Urinary bladder (tissue), 4 donors: ENCODE data around the gene TNFSF13. TPM values are rescaled to one million over a fixed set of nuclear protein-coding genes. Genes with fewer than 3 reads are reported as not detected.

ENCODE experiments used
- DNase-seq: peaks from one replicate; pipeline ENCODE4 v3.0.0-alpha.2; 2015; ENCODE audit errors: extremely low spot score
- H3K27ac ChIP-seq: one replicate; pipeline ENCODE4 v1.5.1; 2013; ENCODE audit warnings: low read depth, mild to moderate bottlenecking, moderate library complexity
- H3K36me3 ChIP-seq: one replicate; pipeline ENCODE4 v1.6.1; 2013; ENCODE audit warnings: mild to moderate bottlenecking, moderate library complexity; ENCODE audit not compliant: insufficient read depth
- H3K4me1 ChIP-seq: one replicate; pipeline ENCODE4 v1.6.1; 2013; ENCODE audit warnings: mild to moderate bottlenecking, moderate library complexity; ENCODE audit not compliant: insufficient read depth
- H3K4me3 ChIP-seq: one replicate; pipeline ENCODE4 v1.5.1; 2013; ENCODE audit warnings: low read depth, low read length
- WGBS: extraction: QIAGEN DNeasy Blood & Tissue Kit; methylation state at CpG from one replicate; pipeline ENCODE4 v1.1.7; 2013; 5-methylcytosine and 5-hydroxymethylcytosine counted together
- polyA plus RNA-seq: library from polyadenylated mRNA; stranded (reverse); fragments of 200-250 nt; gene quantifications from one replicate; pipeline ENCODE4 v1.2.3, GENCODE V29; 2013
- total RNA-seq: library from RNA; depleted of rRNA; stranded (reverse); fragments of >200 nt; gene quantifications from one replicate; pipeline ENCODE4 v1.2.3, GENCODE V29; 2014
- donor health status: healthy with polysubstance abuse.
- donor health status: healthy.

Gene TNFSF13
- total RNA-seq, result 3.8 TPM
- polyA plus RNA-seq, result 22.3 TPM

GRCh38 chr17:7558544-7559319, at the start of gene TNFSF13:
Gene TNFSF13, plus strand, starts transcription at chr17:7558750. Its CDS starts 290 bp downstream, at chr17:7559040.
- no peaks in the 10 kb centered on the region for H3K36me3 ChIP-seq
- H3K27ac ChIP-seq, result peak within 1 kb of the TSS; percentile 87
- H3K4me1 ChIP-seq, result no peaks in the 10 kb centered on the region
- no peak within 1 kb of the TSS for H3K4me3 ChIP-seq
- 47% methylated on average over 16 of the region's 16 CpGs for WGBS
- no peak for DNase-seq

- H3K36me3 ChIP-seq, result peaks cover 14% of the 10 kb centered on the region
- DNase-seq, result no peak
- no peak overlapping the region for H3K27ac ChIP-seq
- no peak overlapping the region for H3K4me3 ChIP-seq
- WGBS, result 92% methylated on average over 9 of the region's 9 CpGs
- no peaks in the 10 kb centered on the region for H3K4me1 ChIP-seq
Observed at GRCh38 chr17:7508846-7509245, 49.7 kb upstream of the TNFSF13 start.

GRCh38 chr17:7509937-7510336, 48.6 kb upstream of the TNFSF13 start:
- Histone ChIP-seq H3K4me1 (no peaks in the 10 kb centered on the region), H3K36me3 (peaks cover 12% of the 10 kb centered on the region), H3K27ac (no peak overlapping the region), H3K4me3 (no peak overlapping the region)
- DNase-seq, result no peak
- WGBS, result 79% methylated on average over 5 of the region's 5 CpGs

GRCh38 chr17:7511108-7511507, 47.4 kb upstream of the TNFSF13 start:
- 78% methylated on average over 10 of the region's 10 CpGs for WGBS
- H3K27ac ChIP-seq, result no peak overlapping the region
- no peak for DNase-seq
- H3K4me3 ChIP-seq, result no peak overlapping the region
- H3K36me3 ChIP-seq, result peaks cover 12% of the 10 kb centered on the region
- no peaks in the 10 kb centered on the region for H3K4me1 ChIP-seq

GRCh38 chr17:7512105-7512504, 46.4 kb upstream of the TNFSF13 start:
- Histone ChIP-seq H3K27ac (no peak overlapping the region), H3K4me1 (no peaks in the 10 kb centered on the region), H3K36me3 (peaks cover 12% of the 10 kb centered on the region), H3K4me3 (no peak overlapping the region)
- DNase-seq, result no peak
- 90% methylated on average over 15 of the region's 15 CpGs for WGBS

- no peak overlapping the region for H3K27ac ChIP-seq
- H3K36me3 ChIP-seq, result peaks cover 12% of the 10 kb centered on the region
- DNase-seq, result no peak
- WGBS, result 88% methylated on average over 20 of the region's 20 CpGs
- H3K4me1 ChIP-seq, result no peaks in the 10 kb centered on the region
- no peak overlapping the region for H3K4me3 ChIP-seq
Observed at GRCh38 chr17:7512824-7513540, 45.6 kb upstream of the TNFSF13 start.

- H3K4me1 ChIP-seq, result no peaks in the 10 kb centered on the region
- 72% methylated on average over 17 of the region's 17 CpGs for WGBS
- no peak overlapping the region for H3K4me3 ChIP-seq
- H3K27ac ChIP-seq, result no peak overlapping the region
- DNase-seq, result no peak
- H3K36me3 ChIP-seq, result peaks cover 12% of the 10 kb centered on the region
Observed at GRCh38 chr17:7513850-7514419, 44.6 kb upstream of the TNFSF13 start.

GRCh38 chr17:7515911-7516610, 42.5 kb upstream of the TNFSF13 start:
- DNase-seq, result no peak
- no peak overlapping the region for H3K4me3 ChIP-seq
- H3K36me3 ChIP-seq, result peaks cover 12% of the 10 kb centered on the region
- WGBS, result 88% methylated on average over 13 of the region's 13 CpGs
- H3K27ac ChIP-seq, result no peak overlapping the region
- no peaks in the 10 kb centered on the region for H3K4me1 ChIP-seq

GRCh38 chr17:7523033-7523432, 35.5 kb upstream of the TNFSF13 start:
- Histone ChIP-seq H3K4me3 (no peak overlapping the region), H3K4me1 (no peaks in the 10 kb centered on the region), H3K36me3 (no peaks in the 10 kb centered on the region), H3K27ac (no peak overlapping the region)
- no peak for DNase-seq
- WGBS, result 34% methylated on average over 10 of the region's 10 CpGs

- Histone ChIP-seq H3K27ac (no peak overlapping the region), H3K36me3 (no peaks in the 10 kb centered on the region), H3K4me3 (no peak overlapping the region), H3K4me1 (no peaks in the 10 kb centered on the region)
- DNase-seq, result no peak
Observed at GRCh38 chr17:7528842-7529241, 29.7 kb upstream of the TNFSF13 start.

GRCh38 chr17:7530023-7530900, 28.3 kb upstream of the TNFSF13 start:
- Histone ChIP-seq H3K36me3 (no peaks in the 10 kb centered on the region), H3K4me3 (no peak overlapping the region), H3K4me1 (no peaks in the 10 kb centered on the region), H3K27ac (no peak overlapping the region)
- no peak for DNase-seq
- WGBS, result 87% methylated on average over 6 of the region's 6 CpGs

GRCh38 chr17:7538050-7538449, 20.5 kb upstream of the TNFSF13 start:
- Histone ChIP-seq H3K4me3 (no peak overlapping the region), H3K27ac (no peak overlapping the region), H3K4me1 (no peaks in the 10 kb centered on the region), H3K36me3 (no peaks in the 10 kb centered on the region)
- 90% methylated on average over 3 of the region's 3 CpGs for WGBS
- DNase-seq, result no peak
